Astrocyte (in vitro differentiated cells and primary cell): ENCODE measurements around the gene STK36. TPM values are rescaled to one million over a fixed set of nuclear protein-coding genes. Genes with fewer than 3 reads are reported as not detected.

Source experiments
- DNase-seq: peaks from one replicate; pipeline ENCODE4 v3.0.0-alpha.2; 2010; ENCODE audit warnings: low read depth
- FAIRE-seq: peaks from 2 replicates; lab custom pipeline; 2011; peaks lifted over from hg19 to GRCh38; lab: Jason Lieb, UNC
- H2AFZ ChIP-seq: 2 replicates; pipeline ENCODE4 v1.6.0; 2012; ENCODE audit warnings: low read depth, low read length, inconsistent platforms
- H3K27ac ChIP-seq: 2 replicates; pipeline ENCODE4 v1.5.1; 2011; ENCODE audit warnings: low read depth, low read length, inconsistent platforms
- H3K27me3 ChIP-seq: 2 replicates; pipeline ENCODE4 v1.6.0; 2011; ENCODE audit warnings: low read length, inconsistent platforms; ENCODE audit not compliant: insufficient read depth
- H3K36me3 ChIP-seq: 2 replicates; pipeline ENCODE4 v1.5.1; 2011; ENCODE audit warnings: low read length, inconsistent platforms; ENCODE audit not compliant: insufficient read depth
- H3K4me1 ChIP-seq: 2 replicates; pipeline ENCODE4 v1.5.1; 2011; ENCODE audit warnings: low read length, inconsistent platforms; ENCODE audit not compliant: insufficient read depth
- H3K4me2 ChIP-seq: 2 replicates; pipeline ENCODE4 v1.6.0; 2012; ENCODE audit warnings: low read length, inconsistent platforms
- H3K4me3 ChIP-seq: 2 replicates; pipeline ENCODE4 v1.5.1; 2011; ENCODE audit warnings: low read depth, mild to moderate bottlenecking, low read length, inconsistent platforms; ENCODE audit not compliant: insufficient read depth
- H3K79me2 ChIP-seq: 2 replicates; pipeline ENCODE4 v1.6.0; 2012; ENCODE audit warnings: mild to moderate bottlenecking, low read length, inconsistent platforms; ENCODE audit not compliant: insufficient read depth
- H3K9ac ChIP-seq: 2 replicates; pipeline ENCODE4 v1.6.0; 2012; ENCODE audit warnings: mild to moderate bottlenecking, low read length, inconsistent platforms
- H3K9me3 ChIP-seq: 2 replicates; pipeline ENCODE4 v1.5.1; 2012; ENCODE audit warnings: low read depth, mild to moderate bottlenecking, low read length, inconsistent platforms; ENCODE audit not compliant: insufficient read depth
- H4K20me1 ChIP-seq: 2 replicates; pipeline ENCODE4 v1.6.0; 2012; ENCODE audit warnings: low read length, inconsistent platforms; ENCODE audit not compliant: insufficient read depth
- H3K27ac Mint-ChIP-seq: one replicate; pipeline ENCODE4 v1.8.0; 2021; ENCODE audit warnings: mild to moderate bottlenecking, mixed read lengths; ENCODE audit not compliant: unreplicated experiment
- H3K27me3 Mint-ChIP-seq: one replicate; pipeline ENCODE4 v1.8.0; 2021; ENCODE audit warnings: low read depth, mixed read lengths; ENCODE audit not compliant: unreplicated experiment
- H3K36me3 Mint-ChIP-seq: one replicate; pipeline ENCODE4 v1.8.0; 2021; ENCODE audit warnings: low read depth, mixed read lengths; ENCODE audit not compliant: unreplicated experiment
- H3K4me1 Mint-ChIP-seq: one replicate; pipeline ENCODE4 v1.8.0; 2021; ENCODE audit warnings: low read depth, mixed read lengths; ENCODE audit not compliant: unreplicated experiment
- H3K4me3 Mint-ChIP-seq: one replicate; pipeline ENCODE4 v1.8.0; 2021; ENCODE audit warnings: mild to moderate bottlenecking, moderate library complexity, mixed read lengths; ENCODE audit not compliant: unreplicated experiment
- H3K9me3 Mint-ChIP-seq: one replicate; pipeline ENCODE4 v1.8.0; 2021; ENCODE audit warnings: mild to moderate bottlenecking, mixed read lengths; ENCODE audit not compliant: unreplicated experiment
- CTCF ChIP-seq: IDR thresholded peaks from 2 replicates; pipeline ENCODE4 v1.5.1; 2011; ENCODE audit warnings: low read depth, mild to moderate bottlenecking, inconsistent platforms, low read length, moderate library complexity; ENCODE audit not compliant: insufficient read depth
- EZH2 ChIP-seq: IDR thresholded peaks from 2 replicates; pipeline ENCODE4 v1.6.1; 2012; ENCODE audit warnings: mild to moderate bottlenecking, low read length, inconsistent platforms; ENCODE audit not compliant: insufficient read depth
- total RNA-seq: library from RNA; stranded (reverse); gene quantifications from 2 replicates; pipeline ENCODE4 v1.2.1, GENCODE V29; 2021

The STK36 gene
- total RNA-seq, 1 donor from 2014 or later = 42.6 TPM

GRCh38 chr2:218662827-218663226 lies 9.1 kb upstream of the STK36 start:
- H3K4me1 Mint-ChIP-seq = peaks cover 5% of the 10 kb centered on the region
- no peak for TF ChIP-seq EZH2
- H3K27me3 Mint-ChIP-seq = no peaks in the 10 kb centered on the region
- Histone ChIP-seq H3K4me2 (no peak overlapping the region), H3K4me3 (no peak overlapping the region), H3K9ac (no peak overlapping the region), H3K27me3 (no peaks in the 10 kb centered on the region), H4K20me1 (peaks cover 20% of the 10 kb centered on the region), H2AFZ (no peak overlapping the region), H3K36me3 (peaks cover 46% of the 10 kb centered on the region), H3K9me3 (no peaks in the 10 kb centered on the region), H3K79me2 (peaks cover 37% of the 10 kb centered on the region), H3K27ac (no peak overlapping the region), H3K4me1 (peaks cover 10% of the 10 kb centered on the region)
- H3K36me3 Mint-ChIP-seq = peaks cover 10% of the 10 kb centered on the region
- FAIRE-seq (no peak), DNase-seq (no peak)
- no peak overlapping the region for H3K27ac Mint-ChIP-seq
- H3K9me3 Mint-ChIP-seq = no peaks in the 10 kb centered on the region
- no peak overlapping the region for H3K4me3 Mint-ChIP-seq

GRCh38 chr2:218663901-218664300 lies 8.0 kb upstream of the STK36 start:
- TF ChIP-seq EZH2 (no peak), CTCF (no peak)
- H3K36me3 Mint-ChIP-seq = peaks cover 10% of the 10 kb centered on the region
- peaks cover 5% of the 10 kb centered on the region for H3K4me1 ChIP-seq
- no peak overlapping the region for H3K4me3 ChIP-seq
- H3K4me3 Mint-ChIP-seq = no peak overlapping the region
- no peak for FAIRE-seq
- H3K27me3 ChIP-seq = no peaks in the 10 kb centered on the region
- peaks cover 24% of the 10 kb centered on the region for H4K20me1 ChIP-seq
- H3K9me3 Mint-ChIP-seq = no peaks in the 10 kb centered on the region
- H3K9me3 ChIP-seq = no peaks in the 10 kb centered on the region
- no peak overlapping the region for H3K27ac ChIP-seq
- H2AFZ ChIP-seq = no peak overlapping the region
- no peak overlapping the region for H3K4me2 ChIP-seq
- no peak for DNase-seq
- H3K4me1 Mint-ChIP-seq = peaks cover 5% of the 10 kb centered on the region
- peaks cover 32% of the 10 kb centered on the region for H3K79me2 ChIP-seq
- no peaks in the 10 kb centered on the region for H3K27me3 Mint-ChIP-seq
- H3K36me3 ChIP-seq = peaks cover 49% of the 10 kb centered on the region
- H3K9ac ChIP-seq = no peak overlapping the region
- no peak overlapping the region for H3K27ac Mint-ChIP-seq

- Histone ChIP-seq H3K27ac (no peak overlapping the region), H3K4me3 (no peak overlapping the region), H3K79me2 (peaks cover 32% of the 10 kb centered on the region), H3K4me1 (peaks cover 5% of the 10 kb centered on the region), H3K4me2 (no peak overlapping the region), H4K20me1 (peaks cover 32% of the 10 kb centered on the region), H3K36me3 (peaks cover 49% of the 10 kb centered on the region), H3K9me3 (no peaks in the 10 kb centered on the region), H3K27me3 (no peaks in the 10 kb centered on the region), H3K9ac (no peak overlapping the region), H2AFZ (no peak overlapping the region)
- DNase-seq (no peak), FAIRE-seq (no peak)
- Mint-ChIP-seq H3K4me3 (no peak overlapping the region), H3K4me1 (peaks cover 3% of the 10 kb centered on the region), H3K27me3 (no peaks in the 10 kb centered on the region), H3K9me3 (no peaks in the 10 kb centered on the region), H3K27ac (peak overlapping the region; percentile 45), H3K36me3 (peaks cover 10% of the 10 kb centered on the region)
- no peak for TF ChIP-seq EZH2
- TF ChIP-seq CTCF = no peak
These were observed 7.2 kb upstream of the STK36 start for GRCh38 chr2:218664653-218665052.
